Measurements from ENCODE around the gene KRTAP12-1.

Gene KRTAP12-1

DNA sequence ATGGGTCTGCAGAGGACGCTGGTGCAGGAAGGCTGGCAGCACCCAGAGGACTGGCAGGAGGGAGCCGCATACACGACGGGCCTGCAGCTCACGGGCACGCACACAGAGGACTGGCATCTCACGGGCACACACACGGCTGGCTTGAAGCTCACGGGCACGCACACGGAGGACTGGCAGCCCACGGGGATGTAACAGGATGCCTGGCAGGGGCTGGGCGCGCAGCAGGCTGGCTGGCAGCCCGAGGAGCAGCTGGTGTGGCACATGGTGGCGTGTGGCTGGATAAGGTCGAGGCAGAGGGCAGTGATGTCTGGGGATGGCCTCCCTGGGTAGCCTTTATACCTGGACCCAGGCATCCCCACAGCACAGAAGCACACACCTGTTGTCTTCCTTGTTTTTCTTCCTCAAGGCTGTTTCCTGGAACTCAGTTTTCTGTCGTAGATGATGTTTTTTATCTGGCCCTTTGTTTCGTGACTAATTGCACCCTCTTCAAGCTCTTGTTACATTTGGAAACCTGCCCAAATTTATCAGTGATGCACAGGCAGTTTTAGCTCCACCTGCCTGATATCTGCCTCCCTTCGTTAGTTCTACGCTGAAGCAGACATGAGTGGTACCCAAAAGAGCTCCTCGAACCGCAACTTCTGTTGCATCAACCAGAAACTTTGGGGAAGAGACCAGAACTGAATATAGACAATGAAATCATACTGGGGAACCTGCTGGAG lies at the start of gene KRTAP12-1:
TSS of gene KRTAP12-1 (minus strand) at position 303 of the 719 bp plus-strand sequence. CDS start at position 263, 40 bp downstream.
- Histone ChIP-seq H3K4me1 (ENCODE audit: control insufficient read depth, low read depth, low read length) (peaks cover 11% of the 10 kb centered on the region), H3K36me3 (ENCODE audit: control insufficient read depth, low read depth, low read length) (no peaks in the 10 kb centered on the region), H3K27ac (ENCODE audit: low read length) (no peak within 1 kb of the TSS), H3K4me3 (ENCODE audit: low read length) (no peak within 1 kb of the TSS), H3K9ac (ENCODE audit: low read length) (no peak within 1 kb of the TSS), H3K27me3 (ENCODE audit: control insufficient read depth, insufficient read depth, low read length) (no peaks in the 10 kb centered on the region), H3K9me3 (ENCODE audit: control insufficient read depth, low read depth, low read length) (no peaks in the 10 kb centered on the region)

DNA sequence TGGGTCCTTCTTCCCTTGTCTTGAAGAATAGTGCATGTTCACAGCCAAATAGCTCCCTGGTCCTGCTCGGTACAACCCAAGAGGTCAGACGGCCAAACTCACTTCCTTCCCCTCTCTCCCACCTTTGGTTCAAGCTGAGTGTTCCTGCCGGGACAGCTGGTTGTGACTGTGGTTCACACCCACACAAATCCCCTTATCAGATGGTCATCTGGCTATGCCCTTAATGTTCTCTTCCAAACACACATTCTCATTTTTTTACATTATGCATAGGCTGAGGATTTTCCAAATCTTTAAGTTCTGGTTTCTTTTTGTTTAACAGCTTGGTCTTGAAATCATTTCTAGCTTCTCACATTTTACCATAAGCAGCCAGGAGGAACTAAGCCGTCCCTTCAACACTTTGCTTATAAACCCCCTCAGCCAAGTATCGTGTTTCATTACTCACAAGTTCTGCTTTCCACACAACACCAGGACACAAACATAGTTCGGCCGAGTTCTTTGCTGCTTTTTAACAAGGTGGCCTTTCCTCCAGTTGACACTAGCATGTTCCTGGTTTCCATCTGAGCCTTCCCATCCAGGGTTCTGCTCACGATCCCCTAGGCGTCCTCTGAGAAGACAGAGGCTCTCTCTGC lies 49.1 kb upstream of the KRTAP12-1 start:
- Histone ChIP-seq H3K9me3 (ENCODE audit: control insufficient read depth, low read depth, low read length) (no peaks in the 10 kb centered on the region), H3K9ac (ENCODE audit: low read length) (no peak overlapping the region), H3K27ac (ENCODE audit: low read length) (no peak overlapping the region), H3K4me1 (ENCODE audit: control insufficient read depth, low read depth, low read length) (no peaks in the 10 kb centered on the region), H3K36me3 (ENCODE audit: control insufficient read depth, low read depth, low read length) (no peaks in the 10 kb centered on the region), H3K4me3 (ENCODE audit: low read length) (no peak overlapping the region), H3K27me3 (ENCODE audit: control insufficient read depth, insufficient read depth, low read length) (no peaks in the 10 kb centered on the region)

DNA sequence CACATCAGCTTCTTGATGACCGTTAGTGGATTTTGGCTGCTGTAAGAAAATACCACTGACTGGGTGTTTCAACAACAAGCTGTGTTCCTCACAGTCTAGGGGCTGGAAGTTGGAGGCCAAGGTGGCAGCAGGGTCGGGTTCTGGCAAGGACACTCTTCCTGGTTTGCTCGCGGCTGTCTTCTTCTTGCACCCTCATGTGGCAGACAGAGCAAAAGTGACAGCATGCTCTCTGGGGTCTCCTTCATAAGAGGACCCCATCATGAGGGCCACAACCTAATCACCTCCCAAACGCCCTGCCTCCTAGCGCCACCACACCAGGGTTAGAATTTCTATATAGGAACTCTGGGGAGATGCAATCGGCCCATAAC lies 48.0 kb upstream of the KRTAP12-1 start:
- no peak overlapping the region for H3K27ac ChIP-seq (ENCODE audit: low read length)
- no peaks in the 10 kb centered on the region for H3K4me1 ChIP-seq (ENCODE audit: control insufficient read depth, low read depth, low read length)
- H3K27me3 ChIP-seq (ENCODE audit: control insufficient read depth, insufficient read depth, low read length), result no peaks in the 10 kb centered on the region
- no peaks in the 10 kb centered on the region for H3K36me3 ChIP-seq (ENCODE audit: control insufficient read depth, low read depth, low read length)
- H3K4me3 ChIP-seq (ENCODE audit: low read length), result no peak overlapping the region
- H3K9me3 ChIP-seq (ENCODE audit: control insufficient read depth, low read depth, low read length), result no peaks in the 10 kb centered on the region
- H3K9ac ChIP-seq (ENCODE audit: low read length), result no peak overlapping the region

GRCh38 chr21:44729336-44730027 lies 47.5 kb upstream of the KRTAP12-1 start:
- Histone ChIP-seq H3K27ac (ENCODE audit: low read length) (no peak overlapping the region), H3K27me3 (ENCODE audit: control insufficient read depth, insufficient read depth, low read length) (peaks cover under 1% of the 10 kb centered on the region), H3K9me3 (ENCODE audit: control insufficient read depth, low read depth, low read length) (no peaks in the 10 kb centered on the region), H3K4me3 (ENCODE audit: low read length) (no peak overlapping the region), H3K36me3 (ENCODE audit: control insufficient read depth, low read depth, low read length) (no peaks in the 10 kb centered on the region), H3K4me1 (ENCODE audit: control insufficient read depth, low read depth, low read length) (no peaks in the 10 kb centered on the region), H3K9ac (ENCODE audit: low read length) (no peak overlapping the region)

- Histone ChIP-seq H3K9ac (ENCODE audit: low read length) (no peak overlapping the region), H3K27me3 (ENCODE audit: control insufficient read depth, insufficient read depth, low read length) (peaks cover 8% of the 10 kb centered on the region), H3K4me1 (ENCODE audit: control insufficient read depth, low read depth, low read length) (no peaks in the 10 kb centered on the region), H3K4me3 (ENCODE audit: low read length) (no peak overlapping the region), H3K9me3 (ENCODE audit: control insufficient read depth, low read depth, low read length) (no peaks in the 10 kb centered on the region), H3K36me3 (ENCODE audit: control insufficient read depth, low read depth, low read length) (no peaks in the 10 kb centered on the region), H3K27ac (ENCODE audit: low read length) (no peak overlapping the region)
Observed at GRCh38 chr21:44728716-44729115, 46.8 kb upstream of the KRTAP12-1 start.

DNA sequence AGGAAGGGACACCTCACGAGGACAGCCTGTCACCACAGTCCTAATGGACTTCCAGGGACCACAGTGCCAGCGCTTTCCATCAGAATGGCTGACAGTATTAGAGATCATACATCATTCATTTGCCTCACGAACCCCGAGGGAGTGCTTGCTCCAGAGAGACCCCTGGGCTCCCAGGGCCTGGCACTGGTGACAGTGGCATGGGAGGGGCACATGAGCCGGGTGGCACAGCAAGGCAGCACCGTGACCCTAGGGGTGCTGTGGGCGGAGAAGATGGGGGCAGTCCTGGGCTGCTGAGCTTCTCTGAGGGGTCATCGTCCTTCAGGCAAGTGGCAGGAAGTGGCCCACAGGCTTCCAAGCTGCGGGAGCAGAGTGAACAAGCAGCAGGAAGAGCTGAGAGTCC lies 45.8 kb upstream of the KRTAP12-1 start:
- Histone ChIP-seq H3K27me3 (ENCODE audit: control insufficient read depth, insufficient read depth, low read length) (peaks cover 17% of the 10 kb centered on the region), H3K9me3 (ENCODE audit: control insufficient read depth, low read depth, low read length) (no peaks in the 10 kb centered on the region), H3K4me3 (ENCODE audit: low read length) (no peak overlapping the region), H3K4me1 (ENCODE audit: control insufficient read depth, low read depth, low read length) (peaks cover 5% of the 10 kb centered on the region), H3K36me3 (ENCODE audit: control insufficient read depth, low read depth, low read length) (no peaks in the 10 kb centered on the region), H3K27ac (ENCODE audit: low read length) (no peak overlapping the region), H3K9ac (ENCODE audit: low read length) (no peak overlapping the region)

DNA sequence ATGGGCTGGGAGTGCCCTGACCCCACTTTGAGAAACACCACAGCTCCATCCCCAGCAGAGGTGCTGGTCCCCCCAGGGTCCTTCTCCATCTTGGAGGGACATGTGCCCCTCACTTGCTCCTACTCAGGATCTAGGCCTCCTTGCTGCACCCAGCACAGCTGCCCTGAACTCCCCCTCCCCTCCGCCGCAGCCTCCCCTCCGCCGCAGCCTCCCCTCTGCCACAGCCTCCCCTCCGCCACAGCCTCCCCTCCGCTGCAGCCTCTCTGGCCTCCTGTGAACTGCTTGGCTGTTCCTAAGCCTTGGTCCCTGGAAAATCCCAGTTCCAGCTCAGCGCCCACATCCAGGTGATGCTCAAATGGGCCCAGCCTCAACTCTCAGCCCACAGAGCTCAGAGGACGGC lies 45.4 kb upstream of the KRTAP12-1 start:
- Histone ChIP-seq H3K27me3 (ENCODE audit: control insufficient read depth, insufficient read depth, low read length) (peaks cover 22% of the 10 kb centered on the region), H3K9ac (ENCODE audit: low read length) (no peak overlapping the region), H3K9me3 (ENCODE audit: control insufficient read depth, low read depth, low read length) (no peaks in the 10 kb centered on the region), H3K36me3 (ENCODE audit: control insufficient read depth, low read depth, low read length) (no peaks in the 10 kb centered on the region), H3K4me1 (ENCODE audit: control insufficient read depth, low read depth, low read length) (peaks cover 8% of the 10 kb centered on the region), H3K4me3 (ENCODE audit: low read length) (no peak overlapping the region), H3K27ac (ENCODE audit: low read length) (no peak overlapping the region)

DNA sequence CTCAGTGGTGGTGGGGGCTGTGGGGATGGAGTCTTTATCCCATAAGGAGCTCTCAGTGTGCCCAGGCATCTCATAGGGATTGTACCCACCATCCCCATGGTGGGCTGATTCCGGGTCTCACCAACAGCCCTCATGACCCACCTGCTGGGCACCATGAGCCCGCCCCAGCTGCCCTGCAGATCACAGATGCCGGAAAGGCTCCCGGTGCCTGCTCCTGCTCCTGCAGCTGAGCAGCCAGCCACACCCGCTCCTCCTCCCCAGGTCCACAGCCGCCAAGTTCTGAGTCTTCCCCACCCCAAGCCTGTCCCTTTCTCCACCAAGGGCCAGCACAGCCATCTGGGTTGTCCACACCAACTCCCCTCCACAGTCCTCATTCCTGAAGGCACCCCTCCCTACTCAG lies 44.9 kb upstream of the KRTAP12-1 start:
- Histone ChIP-seq H3K27me3 (ENCODE audit: control insufficient read depth, insufficient read depth, low read length) (peaks cover 23% of the 10 kb centered on the region), H3K9me3 (ENCODE audit: control insufficient read depth, low read depth, low read length) (no peaks in the 10 kb centered on the region), H3K4me3 (ENCODE audit: low read length) (no peak overlapping the region), H3K36me3 (ENCODE audit: control insufficient read depth, low read depth, low read length) (no peaks in the 10 kb centered on the region), H3K9ac (ENCODE audit: low read length) (no peak overlapping the region), H3K4me1 (ENCODE audit: control insufficient read depth, low read depth, low read length) (peaks cover 8% of the 10 kb centered on the region), H3K27ac (ENCODE audit: low read length) (no peak overlapping the region)

- no peak overlapping the region for H3K9ac ChIP-seq (ENCODE audit: low read length)
- H3K9me3 ChIP-seq (ENCODE audit: control insufficient read depth, low read depth, low read length), result no peaks in the 10 kb centered on the region
- H3K36me3 ChIP-seq (ENCODE audit: control insufficient read depth, low read depth, low read length), result no peaks in the 10 kb centered on the region
- H3K27ac ChIP-seq (ENCODE audit: low read length), result no peak overlapping the region
- peaks cover 8% of the 10 kb centered on the region for H3K4me1 ChIP-seq (ENCODE audit: control insufficient read depth, low read depth, low read length)
- peaks cover 23% of the 10 kb centered on the region for H3K27me3 ChIP-seq (ENCODE audit: control insufficient read depth, insufficient read depth, low read length)
- no peak overlapping the region for H3K4me3 ChIP-seq (ENCODE audit: low read length)
Observed at GRCh38 chr21:44724926-44725325, 43.0 kb upstream of the KRTAP12-1 start.

- Histone ChIP-seq H3K9me3 (ENCODE audit: control insufficient read depth, low read depth, low read length) (no peaks in the 10 kb centered on the region), H3K4me1 (ENCODE audit: control insufficient read depth, low read depth, low read length) (peaks cover 8% of the 10 kb centered on the region), H3K9ac (ENCODE audit: low read length) (no peak overlapping the region), H3K27ac (ENCODE audit: low read length) (no peak overlapping the region), H3K27me3 (ENCODE audit: control insufficient read depth, insufficient read depth, low read length) (peaks cover 23% of the 10 kb centered on the region), H3K36me3 (ENCODE audit: control insufficient read depth, low read depth, low read length) (no peaks in the 10 kb centered on the region), H3K4me3 (ENCODE audit: low read length) (no peak overlapping the region)
Observed at GRCh38 chr21:44724196-44724595, 42.2 kb upstream of the KRTAP12-1 start.

DNA sequence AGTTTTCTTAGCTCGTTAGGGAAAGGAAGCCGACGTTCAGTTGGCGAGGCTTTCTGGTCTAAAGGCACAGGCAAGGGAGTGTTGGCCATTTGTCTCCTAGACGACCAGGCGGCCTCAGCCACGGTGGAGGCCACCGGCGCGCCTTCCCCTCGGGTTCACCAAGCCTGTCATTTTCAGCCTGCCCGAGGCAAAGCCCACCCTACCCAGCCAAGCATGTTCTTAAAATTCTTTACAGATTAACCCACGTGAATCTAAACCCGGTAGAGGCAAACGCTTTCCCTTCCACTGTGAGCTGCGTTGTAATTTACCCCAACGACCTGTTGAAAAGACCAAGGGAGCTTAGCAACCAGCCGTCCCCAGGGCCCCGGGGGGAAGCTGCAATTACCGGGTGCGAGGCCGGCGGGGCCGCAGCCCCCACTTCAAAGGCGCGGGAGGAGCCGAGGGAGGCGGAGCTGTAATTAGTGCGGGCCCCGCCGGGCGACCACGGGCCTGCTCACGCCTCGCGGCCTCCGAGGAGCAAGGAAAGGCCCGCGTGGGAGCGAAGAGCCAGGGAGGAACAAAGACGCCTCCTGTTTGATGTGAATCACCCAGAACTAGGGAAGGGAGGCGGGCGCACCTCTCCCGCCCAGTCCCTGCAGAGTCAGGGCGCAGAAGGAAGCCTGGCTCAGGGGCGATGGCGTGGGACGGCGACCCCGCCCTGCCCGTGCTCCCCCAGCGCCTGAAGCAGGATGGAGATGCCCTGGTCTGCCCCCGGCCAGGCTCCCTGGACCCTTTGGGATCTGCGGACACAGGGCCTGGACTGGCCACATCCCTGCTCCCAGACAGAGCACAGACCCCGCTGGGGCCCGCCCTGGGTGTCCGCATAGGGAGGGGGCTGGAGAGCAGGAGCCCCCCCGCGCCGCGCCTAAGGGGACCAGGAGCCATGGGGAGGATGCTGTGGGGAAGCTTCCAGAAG lies 41.5 kb upstream of the KRTAP12-1 start:
- Histone ChIP-seq H3K9me3 (ENCODE audit: control insufficient read depth, low read depth, low read length) (no peaks in the 10 kb centered on the region), H3K27me3 (ENCODE audit: control insufficient read depth, insufficient read depth, low read length) (peaks cover 23% of the 10 kb centered on the region)

More for the DNA sequence above, 41.5 kb upstream of the KRTAP12-1 start:
- Histone ChIP-seq H3K27ac (ENCODE audit: low read length) (no peak overlapping the region), H3K4me1 (ENCODE audit: control insufficient read depth, low read depth, low read length) (peaks cover 13% of the 10 kb centered on the region), H3K9ac (ENCODE audit: low read length) (no peak overlapping the region), H3K4me3 (ENCODE audit: low read length) (peak overlapping the region; percentile 10), H3K36me3 (ENCODE audit: control insufficient read depth, low read depth, low read length) (no peaks in the 10 kb centered on the region)

Data from iPS-18a (cell line).